Activated T-cell treated with anti-CD3 and anti-CD28 coated beads for 48 hours (primary cell): ENCODE data around the gene TOR1A.

Experiments used
- DNase-seq: peaks from one replicate; pipeline ENCODE4 v3.0.0-alpha.2; 2020; ENCODE audit warnings: low read depth

Gene TOR1A

DNA sequence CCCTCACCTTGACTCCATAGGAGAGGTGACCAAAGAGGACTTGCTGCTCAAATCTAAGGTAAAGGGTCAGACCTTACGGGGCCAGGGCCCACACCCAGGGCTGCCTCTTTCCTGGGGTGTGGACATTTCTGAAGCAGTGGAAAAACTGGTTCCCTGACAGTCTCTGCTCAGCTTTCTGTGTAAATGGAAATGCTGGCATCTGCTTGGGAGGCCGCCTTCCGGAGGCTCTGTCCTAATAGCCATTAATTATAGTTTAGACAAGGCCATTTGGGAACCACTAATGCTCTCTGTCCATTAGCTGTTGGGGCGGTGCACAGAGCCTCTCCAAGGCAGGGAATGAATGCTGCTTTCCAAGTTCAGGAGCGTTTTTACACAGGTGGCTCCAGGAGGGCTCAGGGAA lies 28.6 kb upstream of the TOR1A start:
- no peak for DNase-seq

DNA sequence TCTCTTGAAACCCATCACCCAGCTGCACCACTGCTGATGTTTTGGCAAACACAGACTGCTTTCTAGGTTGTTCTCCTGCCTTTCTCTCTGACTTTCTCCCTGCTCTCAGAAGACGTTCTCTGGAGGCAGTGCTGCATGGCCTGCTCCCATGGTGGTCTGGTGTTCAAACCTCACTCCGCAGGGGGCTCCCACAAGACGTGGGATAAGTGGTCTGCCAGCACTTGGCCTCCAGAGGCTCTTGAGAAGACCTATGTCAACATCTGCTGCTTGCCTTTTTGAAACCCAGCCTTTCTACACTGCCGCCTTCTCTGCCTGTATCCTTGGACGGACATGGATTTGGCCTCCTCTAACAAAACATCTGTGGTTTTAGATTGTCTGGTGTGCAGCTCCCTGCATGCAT lies 27.9 kb upstream of the TOR1A start:
- DNase-seq: no peak

DNA sequence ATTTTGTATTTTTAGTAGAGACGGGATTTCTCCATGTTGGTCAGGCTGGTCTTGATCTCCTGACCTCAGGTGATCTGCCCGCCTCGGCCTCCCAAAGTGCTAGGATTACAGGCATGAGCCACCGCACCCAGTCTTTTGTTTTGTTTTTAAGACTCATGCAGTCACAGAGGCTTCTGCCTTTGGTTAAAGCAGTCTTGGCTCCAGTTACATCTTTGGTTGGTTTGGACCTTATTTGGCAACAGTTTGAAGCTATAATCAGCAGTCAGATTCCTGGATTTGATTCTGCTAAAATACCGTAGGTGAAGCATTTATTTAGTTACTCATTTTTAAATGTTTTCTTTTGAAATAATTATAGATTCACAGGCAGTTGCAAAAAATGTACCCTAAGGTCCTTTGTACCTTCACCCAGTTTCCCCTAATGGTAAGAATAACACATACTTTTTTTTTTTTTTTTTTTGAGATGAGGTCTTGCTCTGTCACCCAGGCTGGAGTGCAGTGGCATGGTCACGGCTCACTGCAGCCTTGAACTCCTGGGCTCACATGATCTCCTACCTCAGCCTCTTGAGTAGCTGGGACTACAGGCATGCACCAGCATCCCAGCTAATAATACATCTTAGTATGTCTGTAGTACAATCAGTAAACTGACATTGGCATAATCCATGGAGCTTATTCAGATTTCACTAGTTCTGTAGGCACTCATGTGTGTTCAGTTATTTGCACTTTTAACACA lies 27.1 kb upstream of the TOR1A start:
- no peak for DNase-seq

GRCh38 chr9:129849901-129850300 lies 26.0 kb upstream of the TOR1A start:
- no peak for DNase-seq

DNA sequence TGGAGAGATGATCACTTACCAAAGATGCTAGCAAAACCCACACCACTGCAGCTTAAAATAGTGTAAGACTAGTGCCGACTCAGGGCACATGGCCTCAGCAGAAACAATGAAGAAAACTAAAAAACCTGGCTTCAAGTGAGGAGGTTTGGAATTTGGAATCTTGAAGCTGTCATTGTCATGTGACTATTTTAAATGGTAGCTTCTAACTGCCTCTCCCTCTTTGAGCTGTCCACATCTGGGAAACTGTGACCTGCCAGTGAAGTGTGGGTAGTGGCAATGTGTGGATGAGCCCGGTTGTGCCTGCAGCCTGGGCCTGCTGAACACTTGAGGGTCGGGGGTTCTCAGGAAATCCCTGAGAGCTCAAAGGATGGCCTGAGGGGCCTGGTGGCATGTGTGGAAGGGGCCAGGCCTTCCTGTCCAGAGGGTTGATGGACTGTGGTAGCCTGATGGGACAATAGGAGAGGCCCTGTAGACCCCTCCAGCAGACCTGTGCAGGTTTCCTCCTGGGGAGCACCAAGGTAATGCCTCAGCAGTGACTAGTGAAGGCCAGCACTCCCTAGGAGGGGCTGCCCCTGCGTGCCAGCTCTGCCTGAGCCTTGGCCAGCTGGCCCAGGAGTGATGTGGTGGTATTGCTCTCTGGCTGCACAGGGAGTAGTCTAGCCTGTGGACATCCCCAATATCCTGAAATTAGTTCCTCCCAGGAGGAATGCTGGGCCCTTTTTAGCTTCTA lies 24.9 kb upstream of the TOR1A start:
- DNase-seq: no peak

- DNase-seq: no peak
These were observed 21.4 kb upstream of the TOR1A start for GRCh38 chr9:129845373-129845772.

DNA sequence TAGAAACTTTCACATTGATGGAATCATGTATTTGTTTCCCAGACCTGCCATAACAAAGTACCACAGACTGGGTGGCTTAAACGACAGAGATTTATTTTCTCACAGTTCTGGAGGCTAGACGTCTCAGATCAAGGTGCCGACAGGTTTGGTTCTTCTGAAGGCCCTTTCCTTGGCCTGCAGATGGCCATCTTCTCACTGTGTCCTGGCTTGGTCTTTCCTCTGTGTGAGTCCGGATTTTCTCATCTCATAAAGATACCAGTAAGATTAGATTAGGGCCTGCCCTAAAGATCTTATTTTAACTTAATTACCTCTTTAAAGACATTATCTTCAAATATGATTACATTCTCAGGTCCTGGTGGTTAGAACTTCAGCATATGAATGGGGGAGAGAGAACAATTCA lies 17.1 kb upstream of the TOR1A start:
- no peak for DNase-seq

GRCh38 chr9:129840034-129840433 lies 16.1 kb upstream of the TOR1A start:
- no peak for DNase-seq

DNA sequence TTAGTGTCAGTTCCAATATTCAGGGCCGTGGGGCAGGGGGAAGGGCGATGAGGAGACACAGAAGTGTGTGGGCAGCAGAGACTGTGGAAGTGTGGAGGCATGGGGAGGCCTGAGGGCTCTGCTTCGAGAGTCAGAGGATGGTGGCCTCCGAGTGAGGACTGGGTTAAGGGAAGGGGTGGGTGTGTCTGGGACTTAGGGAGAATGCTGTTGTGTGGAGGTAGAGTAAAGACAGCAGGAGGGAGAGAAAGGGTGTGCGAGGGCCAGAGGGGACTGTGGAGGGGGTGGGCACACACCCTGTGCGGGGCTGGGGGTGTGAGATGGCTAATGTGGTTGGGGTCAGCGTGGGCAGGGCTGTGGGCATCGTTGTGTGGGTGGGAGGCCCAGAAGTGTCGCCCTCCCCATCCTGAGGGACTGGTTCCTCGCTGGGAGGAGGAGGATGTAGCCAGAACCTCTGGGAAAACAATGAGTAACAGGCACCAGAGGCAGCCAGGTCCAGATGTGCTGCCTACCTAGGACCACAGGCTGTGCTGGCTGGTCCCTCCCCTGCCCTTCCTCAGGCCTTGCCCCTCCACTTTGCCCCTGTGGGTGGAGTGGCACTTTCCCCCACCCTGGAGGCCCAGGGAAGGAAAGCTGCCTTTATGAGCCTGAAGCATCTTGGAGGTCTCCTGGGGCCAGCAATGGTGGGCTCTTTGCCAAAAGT lies 15.5 kb upstream of the TOR1A start:
- DNase-seq: no peak

DNA sequence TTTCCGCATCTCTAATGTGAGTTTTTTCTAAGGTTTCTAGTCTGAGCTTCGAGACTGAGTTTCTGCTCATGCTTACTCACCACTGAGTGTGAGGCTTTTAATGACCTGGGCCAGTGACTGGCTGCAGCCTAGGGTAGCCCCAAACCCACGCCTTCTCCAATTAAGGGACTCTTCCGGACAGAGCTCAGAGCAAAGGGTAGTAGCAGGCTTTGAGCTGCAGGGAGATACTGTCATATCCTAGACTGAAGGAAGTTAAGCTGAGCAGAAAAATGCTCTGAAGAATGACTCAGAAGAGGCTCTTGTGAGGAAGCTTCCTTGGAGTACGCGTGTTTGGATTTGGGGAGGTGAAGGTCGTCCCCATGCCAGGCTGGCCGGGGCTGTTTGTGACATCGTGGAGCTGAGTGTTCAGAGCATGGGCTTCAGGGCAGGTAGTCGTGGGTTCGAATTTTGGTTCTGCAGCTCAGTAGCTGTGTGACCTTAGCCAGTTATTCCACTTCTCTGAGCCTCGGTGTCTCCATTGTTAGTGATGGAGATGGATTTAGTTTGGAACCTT lies 14.8 kb upstream of the TOR1A start:
- DNase-seq: peak; percentile 36

GRCh38 chr9:129836311-129837007 lies 12.5 kb upstream of the TOR1A start:
- DNase-seq: no peak

DNA sequence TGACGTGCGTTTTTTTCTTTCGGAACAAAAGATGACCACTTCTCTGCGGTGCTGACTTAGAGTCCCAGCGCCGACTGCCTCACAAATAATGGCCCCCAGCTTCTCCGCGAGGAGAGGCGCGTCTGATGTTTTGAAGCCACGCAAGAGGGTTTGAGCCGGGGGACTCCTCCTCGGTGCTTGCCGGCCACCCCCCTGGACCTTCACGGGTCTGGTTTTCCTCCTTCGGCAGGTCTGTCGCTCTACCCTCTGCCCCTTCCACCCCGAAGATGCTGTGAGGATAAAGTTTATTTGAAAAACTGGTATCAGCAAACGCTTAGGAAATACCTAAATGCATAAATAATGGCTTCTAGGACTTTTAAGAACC lies 11.9 kb upstream of the TOR1A start:
- no peak for DNase-seq

- DNase-seq: peak; percentile 98
These were observed 11.4 kb upstream of the TOR1A start, which contains the start of the genes C9orf78 and USP20 for GRCh38 chr9:129835128-129835859. Gene C9orf78, minus strand, starts transcription at chr9:129835275. Its CDS starts 54 bp downstream, at chr9:129835221. Gene USP20, plus strand, starts transcription at chr9:129835458. Its CDS starts 17,098 bp downstream, at chr9:129852556.

- no peak for DNase-seq
These were observed 10.7 kb upstream of the TOR1A start for GRCh38 chr9:129834489-129835127.

DNA sequence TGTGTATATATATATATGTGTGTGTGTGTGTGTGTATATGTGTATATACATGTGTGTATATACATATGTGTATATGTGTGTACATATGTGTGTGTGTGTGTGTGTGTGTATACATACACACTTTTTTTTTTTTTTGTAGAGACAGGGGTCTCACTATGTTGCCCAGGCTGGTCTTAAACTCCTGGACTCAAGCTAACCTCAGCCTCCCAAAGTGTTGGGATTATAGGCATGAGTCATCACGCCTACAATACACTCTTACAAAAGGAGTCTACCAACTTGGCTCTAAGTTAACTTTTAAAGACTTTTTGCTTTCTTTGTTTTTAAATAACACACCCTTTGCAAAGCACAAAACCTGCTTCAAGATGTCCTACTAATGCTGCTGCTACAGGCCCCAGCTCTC lies 9.0 kb upstream of the TOR1A start:
- DNase-seq: no peak

GRCh38 chr9:129828969-129829368 lies 5.0 kb upstream of the TOR1A start:
- DNase-seq: no peak

- no peak for DNase-seq
These were observed 4.1 kb upstream of the TOR1A start for GRCh38 chr9:129828051-129828450.

DNA sequence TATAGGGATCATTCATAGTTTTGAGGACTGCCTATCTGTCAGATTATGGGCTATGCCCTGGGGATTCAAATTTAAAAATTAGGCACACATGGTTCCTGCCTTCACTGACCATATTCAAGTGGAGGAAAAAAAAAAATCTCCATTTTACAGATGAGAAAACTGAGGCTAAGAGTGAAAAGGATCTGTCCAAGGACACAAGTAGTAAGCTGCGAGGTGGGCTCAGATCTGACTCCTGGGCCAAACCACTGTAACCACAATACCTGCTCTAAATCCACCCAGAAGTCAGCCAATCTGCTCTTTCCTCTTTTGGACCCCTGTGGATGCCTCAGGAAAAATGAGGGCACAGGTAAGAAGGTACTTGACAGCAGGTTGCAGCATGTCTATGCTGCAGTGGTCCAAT lies 2.8 kb upstream of the TOR1A start:
- DNase-seq: no peak

GRCh38 chr9:129826344-129826743 lies 2.4 kb upstream of the TOR1A start:
- DNase-seq: no peak

- DNase-seq: no peak
These were observed 398 bp downstream of the TOR1A start for GRCh38 chr9:129823542-129823934.
